Keratinocyte (primary cell): ENCODE data around the gene PRSS8.

Experiments used
- EZH2 ChIP-seq: IDR thresholded peaks from one replicate; pipeline ENCODE4 v1.6.1; 2012; ENCODE audit warnings: inconsistent platforms, mild to moderate bottlenecking, low read length, moderate library complexity
- TF ChIP-seq, protein P1 (sequence below), 3 experiments: IDR thresholded peaks in 1 of 3; conservative IDR thresholded peaks in 1 of 3; optimal IDR thresholded peaks in 1 of 3; 2 replicates in 2 of 3; 3 replicates in 1 of 3; pipeline versions ENCODE3 to v1.5.1; 2011; ENCODE audit warnings: low read length in 3 of 3, mild to moderate bottlenecking in 3 of 3, moderate library complexity in 2 of 3, control low read depth in 1 of 3, inconsistent platforms in 1 of 3; ENCODE audit not compliant: insufficient read depth in 2 of 3; ENCODE audit errors: extremely low read depth in 1 of 3

- TF ChIP-seq, protein P1, sequence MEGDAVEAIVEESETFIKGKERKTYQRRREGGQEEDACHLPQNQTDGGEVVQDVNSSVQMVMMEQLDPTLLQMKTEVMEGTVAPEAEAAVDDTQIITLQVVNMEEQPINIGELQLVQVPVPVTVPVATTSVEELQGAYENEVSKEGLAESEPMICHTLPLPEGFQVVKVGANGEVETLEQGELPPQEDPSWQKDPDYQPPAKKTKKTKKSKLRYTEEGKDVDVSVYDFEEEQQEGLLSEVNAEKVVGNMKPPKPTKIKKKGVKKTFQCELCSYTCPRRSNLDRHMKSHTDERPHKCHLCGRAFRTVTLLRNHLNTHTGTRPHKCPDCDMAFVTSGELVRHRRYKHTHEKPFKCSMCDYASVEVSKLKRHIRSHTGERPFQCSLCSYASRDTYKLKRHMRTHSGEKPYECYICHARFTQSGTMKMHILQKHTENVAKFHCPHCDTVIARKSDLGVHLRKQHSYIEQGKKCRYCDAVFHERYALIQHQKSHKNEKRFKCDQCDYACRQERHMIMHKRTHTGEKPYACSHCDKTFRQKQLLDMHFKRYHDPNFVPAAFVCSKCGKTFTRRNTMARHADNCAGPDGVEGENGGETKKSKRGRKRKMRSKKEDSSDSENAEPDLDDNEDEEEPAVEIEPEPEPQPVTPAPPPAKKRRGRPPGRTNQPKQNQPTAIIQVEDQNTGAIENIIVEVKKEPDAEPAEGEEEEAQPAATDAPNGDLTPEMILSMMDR (optimal IDR thresholded peaks at IDR 0.05 in 1 of 3, IDR thresholded peaks at IDR 0.05 in 1 of 3, conservative IDR thresholded peaks at IDR 0.05 in 1 of 3; ENCODE audit: extremely low read depth in 1 of 3, insufficient read depth in 2 of 3, low read length in 3 of 3) = no peak
- no peak for TF ChIP-seq EZH2
Observed at GRCh38 chr16:31092330-31092729, 43.2 kb downstream of the PRSS8 start.
